IMR-90 (cell line): Measurements from ENCODE around the gene LDB2. TPM values are rescaled to one million over a fixed set of nuclear protein-coding genes. Genes with fewer than 3 reads are reported as not detected.

ENCODE experiments used
- ATAC-seq: fragments of 200-7000 bp; cut with Tn5 transposase; 2 replicates; pipeline ENCODE4 v1.9.1; 2020; ENCODE audit warnings: low read depth, mild to moderate bottlenecking, moderate library complexity
- BruUV-seq: library from RNA; stranded (reverse); fragments of 400-500 nt; replicated peaks from 2 replicates; lab custom pipeline; 2021; lab: Mats Ljungman, UMichigan
- CTCF ChIA-PET: fragments of 300-600 bp; formaldehyde crosslinking; extraction: SDS; loops from one replicate; lab custom pipeline; 2021; ENCODE audit warnings: antibody characterized with exemption; lab: Yijun Ruan, JAX
- POLR2A ChIA-PET: fragments of 300-600 bp; sonication (Branson Sonifier 250); formaldehyde crosslinking; loops from one replicate; lab custom pipeline; 2022; ENCODE audit warnings: antibody characterized with exemption; ENCODE audit not compliant: unreplicated experiment; lab: Charles Lee
- DNase-seq: peaks from one replicate; pipeline ENCODE4 v3.0.0; 2013
- H2AFZ ChIP-seq: replicated peaks from 2 replicates; pipeline ENCODE3; 2013; ENCODE audit warnings: low read length, mild to moderate bottlenecking; ENCODE audit not compliant: poor library complexity
- H2AK5ac ChIP-seq: 2 replicates; pipeline ENCODE4 v1.6.1; 2013; ENCODE audit warnings: low read depth, low read length, inconsistent platforms
- H2AK9ac ChIP-seq: replicated peaks from 2 replicates; pipeline ENCODE3; 2013; ENCODE audit warnings: mild to moderate bottlenecking, low read depth, low read length, moderate library complexity; ENCODE audit not compliant: poor library complexity
- H2BK120ac ChIP-seq: 2 replicates; pipeline ENCODE4 v1.6.1; 2013; ENCODE audit warnings: low read depth, low read length, inconsistent platforms
- H2BK15ac ChIP-seq: 3 replicates; pipeline ENCODE4 v1.6.1; 2013; ENCODE audit warnings: low read depth, low read length, inconsistent platforms
- H2BK20ac ChIP-seq: 2 replicates; pipeline ENCODE4 v1.6.1; 2013; ENCODE audit warnings: low read depth, mild to moderate bottlenecking, inconsistent platforms, low read length, moderate library complexity
- H2BK5ac ChIP-seq: 2 replicates; pipeline ENCODE4 v1.6.1; 2013; ENCODE audit warnings: mild to moderate bottlenecking, low read depth, low read length, inconsistent platforms; ENCODE audit not compliant: poor library complexity, severe bottlenecking
- H3K14ac ChIP-seq: replicated peaks from 2 replicates; pipeline ENCODE4 v1.6.1; 2013; ENCODE audit warnings: low read depth, low read length, inconsistent platforms
- H3K18ac ChIP-seq: 2 replicates; pipeline ENCODE4 v1.6.1; 2013; ENCODE audit warnings: low read depth, low read length, control low read depth
- H3K23ac ChIP-seq: 2 replicates; pipeline ENCODE4 v1.6.1; 2013; ENCODE audit warnings: low read depth, low read length, inconsistent platforms
- H3K27ac ChIP-seq: 2 replicates; pipeline ENCODE4 v1.5.1; 2013; ENCODE audit warnings: mild to moderate bottlenecking, control low read depth, low read length; ENCODE audit not compliant: insufficient read depth
- H3K27me3 ChIP-seq: 2 replicates; pipeline ENCODE4 v1.6.1; 2013; ENCODE audit warnings: low read length; ENCODE audit not compliant: control insufficient read depth, insufficient read depth
- H3K36me3 ChIP-seq: 2 replicates; pipeline ENCODE4 v1.6.1; 2013; ENCODE audit warnings: low read length, mixed read lengths; ENCODE audit not compliant: control insufficient read depth, insufficient read depth
- H3K4ac ChIP-seq: 2 replicates; pipeline ENCODE4 v1.6.1; 2013; ENCODE audit warnings: low read depth, low read length, inconsistent platforms
- H3K4me1 ChIP-seq: 2 replicates; pipeline ENCODE4 v1.6.1; 2013; ENCODE audit warnings: low read length, mixed read lengths; ENCODE audit not compliant: control insufficient read depth, insufficient read depth
- H3K4me2 ChIP-seq: 2 replicates; pipeline ENCODE4 v1.6.1; 2013; ENCODE audit warnings: low read depth, mild to moderate bottlenecking, control low read depth, low read length, moderate library complexity
- H3K4me3 ChIP-seq: 2 replicates; pipeline ENCODE4 v1.5.1; 2013; ENCODE audit warnings: low read depth, mild to moderate bottlenecking, control low read depth, low read length, moderate library complexity; ENCODE audit not compliant: insufficient read depth
- H3K56ac ChIP-seq: 2 replicates; pipeline ENCODE4 v1.6.1; 2013; ENCODE audit warnings: low read length, inconsistent platforms; ENCODE audit not compliant: insufficient read depth; ENCODE audit errors: extremely low read depth
- H3K79me1 ChIP-seq, 2 experiments: 2 replicates each; pipeline ENCODE4 v1.6.1; 2013; ENCODE audit warnings: low read length in 2 of 2, inconsistent platforms in 1 of 2, low read depth in 1 of 2
- H3K9ac ChIP-seq: 2 replicates; pipeline ENCODE4 v1.6.1; 2013; ENCODE audit warnings: low read depth, low read length, control low read depth
- H3K9me1 ChIP-seq: 2 replicates; pipeline ENCODE4 v1.6.1; 2013; ENCODE audit warnings: low read length, inconsistent platforms; ENCODE audit not compliant: insufficient read depth
- H3K9me3 ChIP-seq: 2 replicates; pipeline ENCODE4 v1.6.1; 2013; ENCODE audit warnings: low read length; ENCODE audit not compliant: control insufficient read depth, insufficient read depth
- H4K20me1 ChIP-seq: 2 replicates; pipeline ENCODE4 v1.6.1; 2013; ENCODE audit warnings: low read length, inconsistent platforms; ENCODE audit not compliant: insufficient read depth
- H4K5ac ChIP-seq: 2 replicates; pipeline ENCODE4 v1.6.1; 2013; ENCODE audit warnings: mild to moderate bottlenecking, low read depth, low read length, control low read depth
- H4K8ac ChIP-seq, 2 experiments: 2 replicates each; pipeline ENCODE4 v1.6.1; 2013; ENCODE audit warnings: low read depth in 2 of 2, low read length in 2 of 2, control low read depth in 1 of 2, inconsistent platforms in 1 of 2
- H4K91ac ChIP-seq: 2 replicates; pipeline ENCODE4 v1.6.1; 2013; ENCODE audit warnings: low read depth, low read length, inconsistent platforms; ENCODE audit not compliant: insufficient read depth
- CEBPB ChIP-seq: IDR thresholded peaks from 2 replicates; pipeline ENCODE4 v1.6.1; 2012; ENCODE audit warnings: low read depth, low read length, improper control_type of control experiment
- CHD1 ChIP-seq: IDR thresholded peaks from 2 replicates; pipeline ENCODE4 v1.6.1; 2012; ENCODE audit warnings: low read depth, low read length, improper control_type of control experiment
- FOS ChIP-seq: fragments of 150-350 bp; IDR thresholded peaks from 2 replicates; pipeline ENCODE4 v1.6.1; 2016; ENCODE audit warnings: low read depth, low read length
- MAFK ChIP-seq: IDR thresholded peaks from 2 replicates; pipeline ENCODE4 v1.6.1; 2012; ENCODE audit warnings: low read depth, low read length, improper control_type of control experiment
- MAZ ChIP-seq: IDR thresholded peaks from 2 replicates; pipeline ENCODE4 v1.6.1; 2012; ENCODE audit warnings: low read depth, mild to moderate bottlenecking, low read length, improper control_type of control experiment, moderate library complexity, borderline replicate concordance
- MXI1 ChIP-seq: IDR thresholded peaks from 2 replicates; pipeline ENCODE4 v1.6.1; 2012; ENCODE audit warnings: low read depth, mild to moderate bottlenecking, low read length, moderate library complexity, borderline replicate concordance
- NFE2L2 ChIP-seq: fragments of 150-350 bp; IDR thresholded peaks from 2 replicates; pipeline ENCODE4 v1.6.1; 2016; ENCODE audit warnings: low read depth, mild to moderate bottlenecking, low read length
- WGBS, 2 experiments: methylation state at CpG; one replicate each; pipeline versions ENCODE4 v1.1.5 to v1.1.7; 2013; ENCODE audit warnings: missing lambda C conversion rate in 2 of 2; ENCODE audit not compliant: insufficient read length in 1 of 2; ENCODE audit errors: extremely low coverage in 2 of 2; 5-methylcytosine and 5-hydroxymethylcytosine counted together
- dilution Hi-C: fragments of 300-500 bp; cut with HindIII; formaldehyde crosslinking; loops from one replicate; pipeline ENCODE4 v1.14.3; 2018; ENCODE audit warnings: low sequenced_read_pairs; ENCODE audit not compliant: unreplicated experiment
- in situ Hi-C: fragments of 300-500 bp; cut with MboI; formaldehyde crosslinking; loops from 3 replicates; pipeline ENCODE4 v1.14.3; 2019; ENCODE audit warnings: low sequenced_read_pairs, inconsistent platforms, mixed read lengths
- intact Hi-C: fragments of 100-400 bp; cut with micrococcal nuclease; formaldehyde crosslinking; loops from 2 replicates; pipeline ENCODE4 v1.10.0; 2022
- polyA plus RNA-seq, 3 experiments: library from polyadenylated mRNA; depleted of rRNA; stranded (reverse); fragments of >200 nt; gene quantifications; 2 replicates each; pipeline ENCODE4 v1.2.3, GENCODE V29; 2012; ENCODE audit warnings: low replicate concordance in 1 of 3
- total RNA-seq: library from RNA; depleted of rRNA; stranded (reverse); fragments of >200 nt; gene quantifications from 2 replicates; pipeline ENCODE4 v1.2.3, GENCODE V29; 2012
- TF ChIP-seq, protein P1 (sequence below): fragments of 150-350 bp; IDR thresholded peaks from 2 replicates; pipeline ENCODE4 v1.6.1; 2016; ENCODE audit warnings: low read depth, mild to moderate bottlenecking, low read length, moderate library complexity, borderline replicate concordance
- TF ChIP-seq, protein P2 (sequence below): fragments of 150-350 bp; IDR thresholded peaks from 2 replicates; pipeline ENCODE4 v1.6.1; 2017; ENCODE audit warnings: mild to moderate bottlenecking, antibody characterized with exemption, low read length, low read depth

Gene LDB2
- total and polyA plus RNA-seq, 2 of the 4 experiments (the other 2 are of a cell fraction) = 67.9 to 116 TPM

DNA sequence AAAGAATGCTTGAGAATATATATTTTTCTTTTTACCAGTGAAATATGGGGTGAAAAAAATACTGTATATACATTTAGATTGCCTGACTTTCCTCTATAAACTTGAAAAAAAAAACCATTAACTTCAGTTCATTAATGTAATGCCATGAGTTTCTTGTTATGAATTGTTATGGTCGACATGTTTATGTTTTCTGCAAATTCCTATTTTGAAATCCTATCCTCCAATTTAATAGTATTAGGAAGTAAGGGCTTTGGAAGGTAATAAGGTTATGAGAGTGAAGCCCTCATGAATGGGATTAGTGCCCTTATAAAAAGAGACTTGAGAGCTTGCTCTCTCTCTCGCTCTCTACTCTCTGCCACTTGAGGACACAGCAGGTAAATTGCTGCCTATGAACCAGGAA is 211.4 kb downstream of the LDB2 start:
- H3K9me3 ChIP-seq = peaks cover 6% of the 10 kb centered on the region
- peak overlapping the region; percentile 81 for H2BK120ac ChIP-seq
- peak overlapping the region; percentile 82; the same call in 1 of the 3 replicates for H2BK15ac ChIP-seq
- H3K4me3 ChIP-seq = no peak overlapping the region
- no peak overlapping the region for H3K56ac ChIP-seq
- H2BK20ac ChIP-seq = peak overlapping the region; percentile 84
- peak overlapping the region; percentile 87; the same call in 1 of the 2 replicates for H2AK5ac ChIP-seq
- H4K8ac ChIP-seq = peak overlapping the region; percentile 33 to 70; a peak in 3 of 4 replicates
- peaks cover 20% of the 10 kb centered on the region for H3K4me1 ChIP-seq
- ATAC-seq (no peak), DNase-seq (peak; percentile 25)
- H3K9me1 ChIP-seq = peaks cover 16% of the 10 kb centered on the region; the same call in 1 of the 2 replicates
- no peaks in the 10 kb centered on the region for H3K27me3 ChIP-seq
- no peak for TF ChIP-seq MAFK
- TF ChIP-seq MXI1 = no peak
- no peak for TF ChIP-seq CEBPB
- no peak for TF ChIP-seq CHD1
- TF ChIP-seq, protein P1, sequence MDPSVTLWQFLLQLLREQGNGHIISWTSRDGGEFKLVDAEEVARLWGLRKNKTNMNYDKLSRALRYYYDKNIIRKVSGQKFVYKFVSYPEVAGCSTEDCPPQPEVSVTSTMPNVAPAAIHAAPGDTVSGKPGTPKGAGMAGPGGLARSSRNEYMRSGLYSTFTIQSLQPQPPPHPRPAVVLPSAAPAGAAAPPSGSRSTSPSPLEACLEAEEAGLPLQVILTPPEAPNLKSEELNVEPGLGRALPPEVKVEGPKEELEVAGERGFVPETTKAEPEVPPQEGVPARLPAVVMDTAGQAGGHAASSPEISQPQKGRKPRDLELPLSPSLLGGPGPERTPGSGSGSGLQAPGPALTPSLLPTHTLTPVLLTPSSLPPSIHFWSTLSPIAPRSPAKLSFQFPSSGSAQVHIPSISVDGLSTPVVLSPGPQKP = no peak
- no peak for TF ChIP-seq MAZ
- TF ChIP-seq NFE2L2 = no peak
- TF ChIP-seq, protein P2, sequence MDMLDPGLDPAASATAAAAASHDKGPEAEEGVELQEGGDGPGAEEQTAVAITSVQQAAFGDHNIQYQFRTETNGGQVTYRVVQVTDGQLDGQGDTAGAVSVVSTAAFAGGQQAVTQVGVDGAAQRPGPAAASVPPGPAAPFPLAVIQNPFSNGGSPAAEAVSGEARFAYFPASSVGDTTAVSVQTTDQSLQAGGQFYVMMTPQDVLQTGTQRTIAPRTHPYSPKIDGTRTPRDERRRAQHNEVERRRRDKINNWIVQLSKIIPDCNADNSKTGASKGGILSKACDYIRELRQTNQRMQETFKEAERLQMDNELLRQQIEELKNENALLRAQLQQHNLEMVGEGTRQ = no peak
- no peak for TF ChIP-seq FOS
- WGBS, 2 experiments = 86% methylated on average over 1 of the region's 2 CpGs; no CpG with 5 or more reads in 1 of the 2 experiments
- H3K9ac ChIP-seq = no peak overlapping the region
- ChIA-PET CTCF (interaction anchor here (0.7 kb wide), 1 partner anchor 19 kb away, joined by 5 read pairs; no protein-coding TSS in a partner anchor), POLR2A (no interaction called here)
- peak overlapping the region; percentile 93 for H4K5ac ChIP-seq
- H2AK9ac ChIP-seq = no peak overlapping the region
- peak overlapping the region; percentile 93; the same call in 1 of the 2 replicates for H3K27ac ChIP-seq
- H3K4me2 ChIP-seq = no peak overlapping the region
- no peak overlapping the region for H2AFZ ChIP-seq
- H3K79me1 ChIP-seq = peaks cover 0 to 6% of the 10 kb centered on the region in 2 experiments; a peak in 2 of 4 replicates
- peak overlapping the region; percentile 95 for H2BK5ac ChIP-seq
- in situ Hi-C loops (no loop called here), intact Hi-C loops (loop anchor here (2.0 to 5.0 kb wide), 2 partner anchors 60 to 155 kb away; no protein-coding TSS in a partner anchor), dilution Hi-C loops (no loop called here)
- H3K36me3 ChIP-seq = no peaks in the 10 kb centered on the region
- H3K14ac ChIP-seq = peak overlapping the region; percentile 29; the same call in 1 of the 2 replicates
- BruUV-seq = no TSS peak
- H4K20me1 ChIP-seq = no peaks in the 10 kb centered on the region
- H3K18ac ChIP-seq = peak overlapping the region; percentile 99
- H4K91ac ChIP-seq = peak overlapping the region; percentile 79
- no peak overlapping the region for H3K23ac ChIP-seq
- peak overlapping the region; percentile 95 for H3K4ac ChIP-seq
